Stimulated activated CD4-positive, alpha-beta T cell treated with anti-CD3 and anti-CD28 coated beads, Interleukin-15, amount 100 ng/mL, for 1 hour (primary cell): ENCODE measurements around the gene TMEM141.

Source experiments
- DNase-seq, 2 donors: peaks; one replicate each; pipeline ENCODE4 v3.0.0-alpha.2; 2020; ENCODE audit warnings: low read depth in 1 of 2, low spot score in 1 of 2

The TMEM141 gene

DNA sequence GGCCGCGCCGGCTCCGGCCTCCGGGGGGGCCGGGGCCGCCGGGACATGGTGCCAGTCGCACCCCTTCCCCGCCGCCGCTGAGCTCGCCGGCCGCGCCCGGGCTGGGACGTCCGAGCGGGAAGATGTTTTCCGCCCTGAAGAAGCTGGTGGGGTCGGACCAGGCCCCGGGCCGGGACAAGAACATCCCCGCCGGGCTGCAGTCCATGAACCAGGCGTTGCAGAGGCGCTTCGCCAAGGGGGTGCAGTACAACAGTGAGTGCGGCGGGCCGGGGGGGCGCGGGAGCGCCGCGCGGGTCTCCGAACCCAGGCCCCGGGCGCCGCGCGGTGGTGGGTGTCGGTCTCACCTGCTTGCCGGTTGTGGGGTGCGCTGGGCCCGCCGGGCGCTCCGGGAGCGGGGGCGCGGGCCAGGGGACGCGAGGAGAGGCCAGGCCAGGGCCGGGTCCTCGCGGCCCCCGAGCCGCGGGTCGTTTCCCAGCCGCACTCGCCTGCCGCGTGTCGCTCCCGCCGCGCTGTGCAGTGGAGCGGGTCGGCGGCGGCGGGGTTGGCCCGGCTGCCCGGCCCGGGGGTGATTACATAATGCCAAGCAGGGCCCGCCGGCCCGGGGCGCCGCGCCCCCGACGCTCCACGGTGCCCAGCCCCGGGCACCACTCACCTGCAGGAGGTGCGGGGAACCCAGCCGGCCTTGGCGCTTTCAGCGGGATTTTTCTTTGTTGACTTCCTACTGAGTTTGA is 17.1 kb downstream of the TMEM141 start:
- peak in 1 of 2 donors; percentile 35 for DNase-seq

DNA sequence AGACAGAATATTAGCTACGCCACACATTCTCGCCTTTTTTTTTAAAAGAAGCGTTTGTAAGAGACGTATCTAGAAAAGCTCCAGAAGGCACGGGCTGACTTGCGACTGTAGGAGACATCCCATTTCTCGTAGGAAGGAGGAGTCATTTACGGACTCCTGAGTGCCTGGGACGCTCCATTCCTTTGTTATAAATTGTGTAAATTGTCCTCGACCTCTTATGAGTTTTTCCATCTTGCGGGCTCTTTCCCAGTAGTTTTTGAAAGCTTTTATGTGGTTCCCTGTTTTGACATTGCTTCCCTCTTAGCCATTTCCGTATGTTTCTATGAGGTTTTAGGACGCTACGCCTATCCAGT is 17.6 kb downstream of the TMEM141 start:
- no peak for DNase-seq

DNA sequence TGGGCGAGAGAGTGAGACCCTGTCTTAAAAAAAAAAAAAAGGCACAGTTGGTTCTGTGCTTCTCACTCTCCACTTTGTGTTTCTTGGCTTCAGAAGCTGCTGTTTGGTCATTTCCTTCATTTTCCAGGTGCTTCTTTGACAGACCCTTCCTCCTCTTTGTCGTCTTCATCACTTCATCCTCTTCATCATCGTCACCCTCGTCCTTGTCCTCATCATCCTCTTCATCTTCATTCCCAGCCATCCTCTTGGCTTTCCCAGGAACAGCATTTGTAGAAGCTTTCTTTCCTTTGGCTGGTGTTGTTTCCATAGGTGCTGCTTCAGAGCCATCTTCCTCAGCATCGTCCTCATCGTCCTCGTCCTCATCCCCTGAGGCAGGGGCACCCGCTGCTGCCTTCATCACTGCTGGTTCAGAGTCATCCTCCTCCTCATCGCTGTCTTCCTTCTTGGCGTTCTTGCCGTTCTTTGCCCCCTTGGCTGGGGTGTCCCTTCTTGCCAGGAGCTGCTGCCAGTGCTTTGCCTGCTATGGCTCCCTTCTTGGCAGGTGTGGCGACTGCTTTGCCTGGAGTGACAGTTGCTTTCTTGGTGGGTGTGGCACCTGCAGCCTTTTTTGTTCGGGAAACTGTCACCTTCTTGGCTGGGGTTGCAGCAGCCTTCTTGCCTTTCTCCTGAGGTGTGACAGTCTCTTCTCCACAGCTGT is 23.7 kb downstream of the TMEM141 start:
- DNase-seq: no peak

DNA sequence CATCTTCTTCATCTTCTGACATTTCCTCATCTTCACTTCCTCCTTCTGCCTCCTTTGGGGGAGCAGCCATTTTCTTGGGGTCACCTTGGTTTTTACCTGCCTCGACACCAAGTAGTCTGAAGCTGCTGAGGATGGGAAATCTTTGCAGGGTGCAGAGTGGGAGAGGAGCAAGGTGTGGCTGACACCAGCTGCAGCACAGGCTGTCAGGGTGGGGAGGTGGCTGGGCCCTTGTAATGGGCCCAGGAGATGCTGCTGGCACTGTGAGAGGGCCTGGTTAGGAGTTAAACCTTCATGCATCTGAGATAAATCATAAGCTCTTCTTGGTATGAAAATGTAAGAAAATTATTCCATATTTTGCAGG is 24.3 kb downstream of the TMEM141 start:
- no peak for DNase-seq

DNA sequence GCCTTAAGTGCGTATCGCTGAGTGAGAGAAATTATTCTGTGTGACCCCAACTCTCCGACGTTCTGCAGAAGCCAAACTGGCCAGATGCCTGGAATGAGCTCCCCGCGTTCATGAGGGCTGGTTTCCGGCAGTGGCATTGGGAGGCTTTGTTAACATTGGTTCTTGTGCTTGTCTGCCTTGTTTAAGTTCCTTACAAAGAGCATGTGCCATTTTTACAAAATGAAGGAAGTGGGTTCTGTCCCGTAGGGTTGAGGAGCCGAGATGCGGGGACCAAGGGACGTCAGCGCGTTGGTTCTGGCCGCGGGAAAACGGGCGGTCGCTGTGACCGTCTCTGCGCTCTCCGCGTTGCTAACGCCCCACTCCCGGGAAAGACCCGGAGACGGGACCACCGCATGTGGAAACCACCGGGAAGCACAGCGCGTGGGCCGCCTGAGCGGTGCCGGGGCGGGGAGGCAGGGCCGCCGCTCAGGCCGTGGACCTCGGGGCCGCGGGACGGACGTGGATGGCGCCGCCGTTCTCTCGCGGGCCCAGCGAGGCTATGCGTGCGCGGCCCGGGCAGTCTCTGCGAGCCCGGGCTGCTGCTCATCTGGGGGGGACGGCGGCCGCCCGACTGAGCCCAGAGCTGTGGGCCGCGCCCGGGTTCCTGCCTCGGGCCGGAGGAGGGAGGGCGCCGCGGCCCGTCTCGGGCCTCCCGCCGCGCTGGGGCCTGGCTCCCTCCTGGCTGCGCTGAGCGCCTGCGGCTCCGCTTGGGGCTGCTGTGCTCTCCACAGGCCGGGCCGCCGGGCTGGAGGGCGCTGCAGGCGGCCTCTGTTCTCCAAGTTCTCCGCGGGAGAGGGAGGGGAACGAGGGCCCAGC is 30.1 kb downstream of the TMEM141 start:
- no peak for DNase-seq

DNA sequence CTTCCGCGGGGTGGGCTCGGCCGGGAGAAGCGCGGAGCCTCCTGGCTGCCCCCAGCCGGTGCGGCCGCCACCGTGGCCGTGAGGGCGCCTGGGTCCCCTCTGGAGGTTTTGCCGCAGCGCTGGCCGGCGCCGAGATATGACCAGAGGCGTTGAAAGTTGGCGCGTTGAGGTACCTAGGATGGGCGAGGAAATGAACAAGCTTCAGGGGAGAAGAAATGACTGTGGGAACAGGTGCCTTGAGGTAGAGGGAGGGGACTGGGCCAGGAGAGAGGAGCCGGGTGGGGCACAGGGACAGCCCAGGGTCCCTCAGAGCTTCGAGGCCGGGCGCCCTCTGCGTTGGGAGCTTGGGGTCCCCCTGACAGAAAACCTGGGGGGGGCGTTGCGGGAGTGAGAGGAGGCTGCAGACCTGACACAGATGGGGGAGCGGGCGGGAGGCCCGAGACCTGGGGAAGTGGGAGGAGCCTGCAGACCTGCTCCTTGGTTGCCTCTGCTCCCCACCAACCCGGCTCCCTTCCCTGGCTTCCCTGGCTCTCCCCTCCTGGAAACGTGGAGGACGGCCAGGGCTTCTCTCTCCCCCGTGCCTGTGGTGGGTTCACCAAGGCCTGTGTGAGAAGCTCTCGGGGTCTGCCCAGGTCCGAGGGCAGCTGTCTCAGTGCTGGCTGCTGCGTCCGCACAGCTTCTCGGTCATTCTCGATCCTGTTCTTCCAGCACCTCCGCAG is 30.8 kb downstream of the TMEM141 start:
- no peak for DNase-seq

DNA sequence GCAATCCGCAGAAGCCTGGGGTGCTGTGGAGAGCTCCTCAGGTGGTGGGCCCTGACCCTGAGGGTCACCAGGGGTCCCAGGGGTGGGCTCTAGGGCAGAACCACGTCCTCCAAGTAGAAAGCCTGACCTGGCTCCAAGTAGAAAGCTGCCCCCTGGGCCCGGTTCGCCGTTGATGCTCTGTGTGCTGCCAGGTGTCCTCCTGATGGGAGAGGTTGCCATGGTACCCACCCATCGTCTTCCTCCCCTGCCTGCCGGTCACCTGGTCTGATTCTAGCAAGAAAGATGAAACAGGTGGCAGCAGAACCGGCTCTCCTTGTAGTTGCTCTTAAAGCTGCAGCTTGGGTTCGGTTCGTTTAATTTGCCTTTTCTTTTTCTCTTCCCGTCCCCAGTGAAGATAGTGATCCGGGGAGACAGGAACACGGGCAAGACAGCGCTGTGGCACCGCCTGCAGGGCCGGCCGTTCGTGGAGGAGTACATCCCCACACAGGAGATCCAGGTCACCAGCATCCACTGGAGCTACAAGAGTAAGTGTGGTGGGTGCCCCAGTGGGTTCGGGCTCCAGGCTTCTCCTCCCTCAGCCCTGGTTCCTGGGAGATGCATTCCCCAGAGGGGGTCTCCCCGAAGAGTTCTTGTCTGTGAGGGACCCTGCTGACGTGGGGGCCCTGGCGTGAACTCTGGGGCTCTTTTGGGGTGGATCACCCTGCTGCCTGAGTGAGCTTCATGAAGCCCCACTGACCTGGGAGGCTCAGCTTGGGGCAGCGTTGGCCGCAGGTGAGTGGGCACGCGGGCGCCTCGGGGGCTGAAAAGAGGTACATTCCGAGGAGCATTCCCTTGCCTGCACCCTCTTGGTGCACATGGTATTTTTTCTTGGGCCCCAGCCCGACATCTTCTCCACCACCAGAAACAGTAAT is 32.2 kb downstream of the TMEM141 start:
- DNase-seq: no peak

DNA sequence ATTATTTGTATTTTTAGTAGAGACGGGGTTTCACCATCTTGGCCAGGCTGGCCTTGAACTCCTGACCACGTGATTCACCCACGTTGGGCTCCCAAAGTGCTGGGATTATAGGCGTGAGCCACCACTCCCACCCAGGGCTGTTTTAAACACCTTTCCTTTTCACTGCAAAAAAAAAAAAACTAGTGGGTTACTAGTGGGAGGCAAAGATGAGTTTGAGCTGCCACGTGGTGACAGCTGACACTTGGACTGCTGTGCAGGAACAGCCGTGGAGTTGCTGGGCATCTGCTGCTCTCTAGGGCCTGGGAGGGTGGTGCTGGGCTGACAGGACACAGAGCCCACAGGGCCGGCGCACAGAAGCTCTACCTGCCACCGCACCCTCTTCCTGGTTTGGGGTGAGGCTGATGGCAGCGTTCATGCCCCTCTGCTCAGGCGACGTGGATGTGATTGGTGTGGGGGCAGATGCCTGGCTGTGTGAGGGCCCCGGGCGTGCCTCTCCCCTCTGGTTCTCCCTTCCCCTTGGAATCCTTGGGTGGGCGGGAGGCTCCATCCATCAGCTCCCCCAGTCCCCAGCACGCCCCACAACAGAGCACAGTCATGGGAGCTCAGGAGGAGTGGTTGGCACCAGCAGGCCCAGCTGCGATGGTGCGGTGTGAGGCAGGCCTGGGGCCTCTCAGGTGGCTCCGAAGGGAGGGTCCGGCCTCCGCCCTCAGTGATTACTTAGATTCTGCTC is 33.5 kb downstream of the TMEM141 start:
- DNase-seq: no peak

DNA sequence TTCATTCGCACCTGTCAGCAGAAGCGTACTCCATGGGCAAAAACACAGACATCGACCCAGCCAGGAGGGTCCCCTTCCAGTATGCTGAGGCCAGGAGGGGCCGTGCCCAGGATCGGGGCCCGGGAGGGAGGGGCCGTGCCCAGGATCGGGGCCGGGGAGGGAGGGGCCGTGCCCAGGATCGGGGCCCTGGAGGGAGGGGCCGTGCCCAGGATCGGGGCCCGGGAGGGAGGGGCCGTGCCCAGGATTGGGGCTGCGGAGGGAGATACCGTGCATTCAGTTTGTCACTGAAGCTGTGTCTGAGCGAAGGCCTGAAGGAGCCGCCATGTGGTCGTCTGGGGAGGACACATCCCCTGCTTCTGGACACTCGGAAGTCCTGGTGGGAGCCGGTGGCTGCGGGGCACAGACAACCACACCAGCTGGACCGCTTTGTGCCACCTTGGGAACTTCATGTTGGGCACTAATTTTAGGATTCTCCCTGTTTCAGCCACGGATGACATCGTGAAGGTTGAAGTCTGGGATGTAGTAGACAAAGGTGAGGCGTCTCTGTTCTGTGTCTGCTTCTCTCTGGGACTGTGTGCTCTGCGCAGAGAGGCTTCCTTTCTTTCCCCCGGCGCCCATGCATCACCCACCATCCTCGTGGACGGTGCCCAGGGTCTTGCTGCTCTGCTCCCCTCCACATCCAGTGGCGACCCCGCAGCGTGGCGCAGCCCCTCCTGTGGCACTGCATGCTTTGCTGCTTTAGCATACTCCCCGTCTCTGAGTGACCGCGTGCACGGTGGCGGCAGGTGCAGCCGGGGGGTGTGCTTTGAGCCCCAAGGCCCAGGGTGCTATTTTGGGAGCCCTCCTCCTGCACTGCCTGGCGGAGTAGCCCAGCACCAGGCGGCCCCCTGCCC is 34.4 kb downstream of the TMEM141 start:
- no peak for DNase-seq

DNA sequence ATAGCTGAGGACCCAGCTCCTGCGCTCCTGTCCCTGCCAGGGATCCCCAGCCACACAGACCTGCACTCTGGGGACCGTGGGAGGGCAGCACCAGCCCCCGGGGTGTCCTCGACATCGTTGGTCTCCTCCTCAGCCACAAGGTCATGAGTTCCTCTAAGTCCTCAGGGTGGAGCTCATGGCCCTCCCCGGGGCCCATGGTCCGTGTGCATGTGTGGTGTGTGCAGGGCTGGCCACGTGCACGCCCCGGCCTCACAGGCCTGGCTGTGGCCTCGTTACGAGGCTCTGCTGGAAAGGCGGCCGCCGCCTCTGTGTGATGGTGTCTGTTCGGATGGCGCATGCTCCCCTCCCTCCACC is 35.0 kb downstream of the TMEM141 start:
- no peak for DNase-seq

DNA sequence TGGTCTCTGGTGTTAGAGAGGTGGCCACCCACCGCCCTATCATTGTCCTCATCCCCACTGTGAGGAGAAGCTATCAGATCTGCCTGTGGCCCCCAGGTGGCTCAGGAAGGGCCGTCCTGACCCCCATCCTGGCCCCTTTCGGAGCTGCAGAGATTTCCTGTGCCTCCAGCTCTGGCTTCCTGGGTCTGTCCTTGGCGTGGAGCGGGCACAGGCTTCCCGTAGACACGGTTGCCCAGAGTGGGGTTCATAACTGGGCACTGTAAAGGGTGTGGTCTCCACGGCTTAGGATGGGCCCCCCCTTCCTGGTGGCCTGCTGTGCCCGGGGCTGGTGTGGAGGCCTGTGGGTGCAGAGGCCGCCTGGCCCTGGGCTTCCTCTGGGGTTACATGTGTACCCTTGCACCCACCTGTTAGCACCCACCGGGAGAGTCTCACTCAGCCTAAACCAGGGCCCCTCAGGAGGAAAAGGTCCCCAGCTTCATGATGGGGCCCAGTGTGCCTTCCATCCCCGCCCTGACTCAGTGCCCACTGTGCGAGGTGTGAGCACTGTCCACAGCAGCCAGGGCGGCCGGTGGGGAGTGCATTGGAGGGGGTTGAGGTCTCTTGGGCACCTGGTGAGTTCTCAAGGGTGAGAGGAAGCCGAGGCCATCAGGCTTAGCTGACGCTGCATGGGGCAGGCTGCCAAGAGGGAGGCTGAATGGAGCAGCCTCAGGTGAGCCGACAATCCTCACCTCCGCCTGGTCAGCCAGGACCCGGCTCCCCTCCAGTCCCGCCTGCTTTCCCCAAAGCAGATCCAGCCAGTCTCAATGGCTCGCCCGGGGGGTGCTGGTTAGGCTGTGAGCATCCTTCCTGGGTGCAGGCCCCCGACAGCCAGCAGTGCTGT is 35.8 kb downstream of the TMEM141 start:
- no peak for DNase-seq

DNA sequence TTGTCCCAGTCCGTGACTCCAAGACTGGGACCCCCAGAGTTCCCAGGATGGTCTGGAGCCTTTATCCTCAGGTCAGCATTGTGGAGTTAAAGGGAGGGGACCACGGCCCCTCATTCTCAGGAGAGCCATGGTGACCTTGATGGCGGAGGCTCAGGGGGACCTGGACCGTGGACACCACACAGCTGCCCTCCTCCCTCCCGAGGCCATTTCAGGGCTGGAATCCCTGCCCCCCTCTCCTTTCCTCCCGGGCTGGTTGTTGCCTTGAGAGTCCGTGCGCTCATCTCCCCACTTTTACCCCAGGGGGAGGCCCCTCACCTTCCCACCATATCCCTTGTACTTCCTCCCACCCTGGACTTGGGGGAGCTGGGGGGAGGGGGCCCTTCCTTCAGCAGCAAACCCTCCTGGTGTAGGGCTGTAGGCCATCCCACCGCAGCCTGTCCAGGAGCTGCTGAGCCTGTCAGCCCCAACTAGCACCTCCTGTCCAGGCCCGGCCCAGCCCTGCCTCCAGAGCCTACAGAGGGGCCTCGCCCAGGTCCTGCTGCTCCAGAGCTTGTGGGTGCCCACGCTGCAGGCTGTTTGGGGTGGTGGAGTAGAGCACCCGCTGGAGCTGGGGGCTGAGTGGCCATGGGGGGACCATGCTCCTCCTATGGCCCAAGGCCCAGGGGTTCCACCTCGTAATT is 36.8 kb downstream of the TMEM141 start:
- DNase-seq: no peak

DNA sequence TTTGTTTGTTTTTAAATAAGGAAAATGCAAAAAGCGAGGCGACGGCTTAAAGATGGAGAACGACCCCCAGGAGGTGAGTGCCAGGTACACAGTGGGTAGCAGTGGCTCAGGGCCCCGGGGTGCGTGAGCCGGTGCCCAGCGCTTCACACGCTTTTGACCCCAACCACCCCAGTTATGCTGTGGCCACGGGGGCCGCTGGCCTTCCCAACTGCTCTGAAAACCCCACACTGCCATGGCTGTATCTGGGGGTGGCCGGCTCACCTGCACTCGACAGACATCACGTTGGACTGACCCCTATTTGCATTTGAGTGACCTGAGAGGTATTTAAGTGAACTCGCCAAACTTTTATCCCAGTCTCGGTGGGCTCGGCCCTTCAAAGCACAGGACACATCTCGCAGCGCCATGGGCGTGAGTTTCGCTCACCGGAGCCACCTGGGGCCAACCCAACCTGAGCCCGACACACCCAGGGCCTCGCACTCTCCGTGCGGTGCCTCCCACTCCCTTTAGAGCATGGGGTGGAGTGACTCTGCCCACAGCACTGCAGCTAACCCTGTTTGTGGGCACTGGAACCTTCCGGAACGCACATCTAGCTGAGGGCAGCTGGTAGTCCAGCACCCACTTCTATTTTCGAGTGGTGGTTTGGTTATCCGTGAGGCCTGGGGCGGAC is 37.5 kb downstream of the TMEM141 start:
- no peak for DNase-seq

DNA sequence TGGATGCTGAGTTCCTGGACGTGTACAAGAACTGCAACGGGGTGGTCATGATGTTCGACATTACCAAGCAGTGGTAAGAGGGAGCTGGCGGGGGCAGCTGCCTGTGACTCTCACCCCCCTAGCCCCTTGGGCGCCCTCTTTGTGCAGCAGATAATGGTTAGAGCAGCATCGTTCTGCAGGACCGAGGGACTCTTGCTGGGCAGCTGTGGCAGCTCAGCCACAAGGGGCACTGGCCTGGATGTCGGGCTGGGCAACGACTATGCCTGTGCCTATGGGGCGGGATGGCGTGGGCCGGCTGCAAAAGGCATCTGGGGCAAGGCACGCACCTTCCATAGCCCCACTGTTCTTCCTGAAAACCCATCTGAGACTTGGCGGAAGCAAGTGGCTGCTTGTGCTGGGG is 38.3 kb downstream of the TMEM141 start:
- DNase-seq: no peak

DNA sequence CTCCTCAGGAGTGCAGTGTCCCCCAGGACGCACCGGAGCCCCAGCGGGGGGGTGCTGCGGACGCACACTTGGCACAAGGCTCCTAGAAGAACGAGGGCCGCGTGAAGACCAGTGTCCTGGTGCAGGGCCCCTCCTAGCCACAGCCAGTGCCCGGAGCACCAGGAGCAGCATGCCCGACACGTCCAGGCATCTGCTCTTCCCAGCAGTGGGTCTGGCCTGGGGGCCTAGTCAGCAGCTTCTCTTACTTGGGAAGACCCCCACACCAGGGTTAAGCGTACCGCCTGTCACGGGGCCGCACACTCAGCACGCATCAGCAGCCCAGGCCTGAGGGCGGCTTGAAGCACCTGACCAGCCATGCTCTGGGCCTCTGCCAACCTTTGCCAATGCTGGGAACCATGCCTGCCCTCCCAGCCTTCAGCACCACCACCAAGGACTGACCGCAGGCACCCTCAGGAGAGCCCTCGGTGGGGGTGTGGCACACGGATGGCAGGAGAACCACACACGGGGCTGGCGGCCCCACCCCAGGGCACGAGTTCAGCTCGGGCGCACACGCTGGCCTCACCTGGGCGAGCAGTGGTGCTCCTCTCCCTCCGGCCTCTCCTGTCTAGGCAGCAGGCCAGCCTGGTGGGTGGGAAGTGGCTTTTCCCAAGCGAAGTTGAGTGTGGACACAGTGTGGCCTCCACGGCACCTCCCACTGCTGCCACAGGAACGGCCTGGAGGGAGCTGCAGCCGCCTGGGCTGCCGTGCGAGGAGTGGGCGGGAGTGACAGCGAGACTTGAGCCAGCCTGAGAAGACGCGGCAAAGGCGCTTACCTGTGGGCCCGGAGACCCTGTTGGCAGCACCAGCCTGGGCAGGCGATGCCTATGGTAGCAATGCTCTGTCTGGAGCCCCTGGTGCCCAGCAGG is 39.1 kb downstream of the TMEM141 start:
- DNase-seq: no peak
